Muscle of back (tissue), 11 donors: ENCODE data around the gene DHRS4L2. TPM values are rescaled to one million over a fixed set of nuclear protein-coding genes. Genes with fewer than 3 reads are reported as not detected.
"Not testable (repeated sequence)": the region's sequence is repeated elsewhere in the genome, so short reads cannot be mapped to it uniquely, and the experiment has no call there.

Source experiments
- DNase-seq, 3 donors: peaks; one replicate each; pipeline versions ENCODE4 v3.0.0 to v3.0.0-alpha.2; 2013
- polyA plus RNA-seq, 10 donors: library from polyadenylated mRNA; unstranded; fragments of 120-200 nt; gene quantifications; one replicate each; pipeline ENCODE4 v1.2.1, GENCODE V29; 2013; ENCODE audit not compliant: insufficient read length in 10 of 10

The DHRS4L2 gene
- polyA plus RNA-seq, 10 donors: 8.4 to 17.3 (median 13.8) TPM

GRCh38 chr14:24013654-24014514 is 25.2 kb downstream of the DHRS4L2 start:
- DNase-seq: peak; percentile 63 to 81 (median 75)

GRCh38 chr14:24015745-24016144 is 27.0 kb downstream of the DHRS4L2 start:
- not testable (repeated sequence) for DNase-seq

- DNase-seq: not testable (repeated sequence)
Measured at GRCh38 chr14:24018978-24019377, 30.2 kb downstream of the DHRS4L2 start.

- not testable (repeated sequence) for DNase-seq
Measured at GRCh38 chr14:24019944-24020343, 31.2 kb downstream of the DHRS4L2 start.

GRCh38 chr14:24020520-24020919 is 31.8 kb downstream of the DHRS4L2 start:
- DNase-seq: not testable (repeated sequence)

GRCh38 chr14:24024939-24025418 is 36.2 kb downstream of the DHRS4L2 start:
- DNase-seq: not testable (repeated sequence)

- not testable (repeated sequence) for DNase-seq
Measured at GRCh38 chr14:24029687-24030086, 41.0 kb downstream of the DHRS4L2 start.

GRCh38 chr14:24031331-24031730 is 42.6 kb downstream of the DHRS4L2 start:
- not testable (repeated sequence) for DNase-seq

GRCh38 chr14:24032727-24033418 is 44.1 kb downstream of the DHRS4L2 start:
- DNase-seq: no peak

- not testable (repeated sequence) for DNase-seq
Measured at GRCh38 chr14:24035769-24036168, 47.0 kb downstream of the DHRS4L2 start.

- DNase-seq: peak in 2 of 3 donors; percentile 78 to 92
Measured at GRCh38 chr14:24036169-24036962, 47.6 kb downstream of the DHRS4L2 start.

- DNase-seq: not testable (repeated sequence)
Measured at GRCh38 chr14:24036963-24037657, 48.4 kb downstream of the DHRS4L2 start.

- no peak for DNase-seq
Measured at GRCh38 chr14:24037658-24038037, 48.9 kb downstream of the DHRS4L2 start.

- DNase-seq: no peak
Measured at GRCh38 chr14:24038686-24039085, 50.0 kb downstream of the DHRS4L2 start.

GRCh38 chr14:24040692-24041091 is 52.0 kb downstream of the DHRS4L2 start:
- DNase-seq: no peak

- no peak for DNase-seq
Measured at GRCh38 chr14:24042746-24043145, 54.0 kb downstream of the DHRS4L2 start.

- not testable (repeated sequence) for DNase-seq
Measured at GRCh38 chr14:24049002-24049401, 60.3 kb downstream of the DHRS4L2 start.

- not testable (repeated sequence) for DNase-seq
Measured at GRCh38 chr14:24050753-24051152, 62.0 kb downstream of the DHRS4L2 start.

GRCh38 chr14:24051176-24051788 is 62.6 kb downstream of the DHRS4L2 start:
- no peak for DNase-seq

- peak; percentile 54 to 88 (median 54) for DNase-seq
Measured at GRCh38 chr14:24051789-24052655, 63.3 kb downstream of the DHRS4L2 start, which contains the start of gene CARMIL3. Gene CARMIL3, plus strand, starts transcription at chr14:24052009. Its CDS starts 145 bp downstream, at chr14:24052154.
